HG03196 (cell line): ENCODE measurements around the gene DTX4.

Experiments used
- ATAC-seq: cut with Tn5 transposase; IDR thresholded peaks from one replicate; pipeline ENCODE4 v1.9.1; 2021; ENCODE audit not compliant: unreplicated experiment

DTX4 gene

GRCh38 chr11:59172345-59173079 lies 580 bp downstream of the DTX4 start:
- ATAC-seq = peak; percentile 26

DNA sequence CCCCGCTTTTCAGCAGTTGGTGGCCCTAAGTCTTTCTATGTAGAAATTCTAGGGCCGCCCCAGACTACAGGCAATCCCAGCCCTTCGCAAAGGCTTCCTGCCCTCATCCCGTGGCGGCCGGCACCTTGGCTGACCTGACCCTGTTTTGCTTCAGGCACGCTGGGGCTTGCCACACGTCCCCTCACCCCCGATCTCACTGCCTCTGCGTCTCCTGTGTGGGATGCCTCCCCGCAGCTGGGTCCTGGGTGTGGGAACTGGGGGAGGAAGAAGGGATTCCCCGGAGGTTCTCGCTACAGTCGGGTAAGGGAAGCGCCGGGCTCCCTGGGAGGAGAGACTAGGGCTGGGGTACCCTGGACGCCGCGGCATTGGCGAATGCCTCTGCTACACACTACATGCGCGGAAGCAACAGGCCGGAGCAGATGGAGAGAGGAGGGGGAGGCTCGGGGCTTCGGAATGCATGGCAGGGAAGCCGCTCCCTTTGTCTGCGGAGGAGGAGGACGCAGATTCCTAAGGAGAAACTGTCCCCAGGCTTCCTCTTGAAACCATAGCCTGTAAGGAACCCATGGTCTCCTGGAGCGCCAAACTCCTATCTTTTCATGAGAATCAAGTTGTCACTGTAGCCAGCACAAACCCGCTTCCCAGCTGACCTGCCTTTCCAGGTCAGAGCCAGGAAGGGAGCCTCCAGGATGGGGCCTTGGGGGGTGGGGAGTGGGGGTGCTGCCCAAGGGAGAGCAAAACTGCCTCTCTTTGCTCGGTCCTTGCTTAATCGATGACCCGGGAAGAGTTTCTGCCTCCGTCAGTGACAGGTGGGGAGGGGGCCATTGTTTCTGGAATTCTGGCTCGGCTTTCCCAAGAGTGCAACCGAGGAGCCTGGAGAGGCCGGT lies 1.4 kb downstream of the DTX4 start:
- ATAC-seq = peak; percentile 1

GRCh38 chr11:59173964-59174663 lies 2.2 kb downstream of the DTX4 start:
- ATAC-seq = no peak

DNA sequence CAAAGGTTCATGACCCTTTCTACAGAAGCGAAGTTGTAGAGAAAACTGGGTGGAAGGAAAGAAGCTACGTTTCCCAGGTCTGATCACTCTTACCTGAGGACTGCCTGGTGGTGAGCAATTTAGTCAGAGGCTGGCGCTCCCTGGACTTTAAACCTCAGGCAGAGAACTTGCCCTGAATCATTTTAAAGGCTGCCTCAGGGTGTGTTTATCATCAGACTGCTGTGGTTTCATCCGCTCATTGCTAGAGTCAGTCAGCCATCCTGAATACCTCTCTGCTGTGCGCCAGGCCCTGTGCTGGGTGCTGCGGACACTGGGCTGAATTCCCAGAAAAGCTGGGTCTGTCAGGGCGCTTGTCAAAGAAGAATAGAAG lies 2.7 kb downstream of the DTX4 start:
- no peak for ATAC-seq

- no peak for ATAC-seq
These were observed 3.2 kb downstream of the DTX4 start for GRCh38 chr11:59175091-59175501.

DNA sequence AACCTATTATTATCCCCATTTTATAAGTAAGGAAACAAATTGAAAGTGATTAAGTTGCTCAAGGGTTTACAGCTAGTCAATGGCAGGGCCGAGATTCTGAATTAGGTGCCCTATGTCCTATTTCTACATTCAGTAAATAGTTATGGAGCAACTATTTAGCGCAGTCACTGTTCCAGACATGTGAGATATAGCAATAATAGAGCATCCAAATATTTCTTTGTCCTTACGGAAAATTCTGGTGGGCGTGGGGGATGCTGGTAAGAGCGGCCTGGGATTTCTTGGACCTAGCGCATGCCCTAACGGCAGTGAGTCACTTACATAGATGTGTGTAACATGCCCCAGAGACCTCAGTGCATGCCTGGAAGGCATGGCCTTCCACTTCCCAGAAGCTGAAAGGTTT lies 4.4 kb downstream of the DTX4 start:
- no peak for ATAC-seq

DNA sequence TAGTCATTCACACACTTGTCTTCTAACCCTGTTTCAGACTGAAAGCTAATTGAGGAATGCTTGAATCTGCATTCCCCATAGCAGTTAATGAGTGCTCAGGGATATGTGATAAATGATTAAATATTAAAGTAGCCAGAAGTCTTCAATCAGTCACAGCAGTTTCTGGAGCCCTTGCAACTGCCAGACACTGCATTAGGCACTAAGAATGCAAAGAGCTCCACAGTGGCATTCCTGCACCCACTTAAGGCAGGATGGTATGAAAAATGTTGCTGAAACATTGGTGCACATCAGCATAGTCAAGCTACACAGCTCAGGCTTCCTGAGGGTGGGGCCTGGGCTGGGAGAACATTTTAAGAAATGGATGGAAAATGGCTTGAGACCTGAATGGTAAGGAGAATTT lies 6.5 kb downstream of the DTX4 start:
- no peak for ATAC-seq

- ATAC-seq = no peak
These were observed 7.2 kb downstream of the DTX4 start for GRCh38 chr11:59179121-59179520.

- ATAC-seq = no peak
These were observed 8.3 kb downstream of the DTX4 start for GRCh38 chr11:59180168-59180776.

DNA sequence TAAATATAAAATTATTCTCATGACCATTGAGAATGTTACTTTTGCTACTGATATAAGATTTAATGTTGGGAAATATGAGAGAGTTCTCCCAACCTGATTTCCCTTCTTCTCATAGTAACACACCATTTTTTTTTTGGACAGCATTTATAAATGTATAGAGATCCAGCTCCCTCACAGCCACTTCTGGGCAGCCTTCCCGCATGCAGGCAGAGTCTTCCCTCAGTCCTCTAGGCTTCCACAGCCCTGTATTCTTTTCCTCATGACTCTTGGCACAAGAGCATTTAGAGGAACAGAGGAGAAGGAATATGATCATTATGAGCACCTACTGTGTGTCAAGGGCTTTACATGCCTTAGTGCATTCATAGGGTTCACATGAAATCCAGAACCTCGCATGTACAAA lies 9.0 kb downstream of the DTX4 start:
- no peak for ATAC-seq

DNA sequence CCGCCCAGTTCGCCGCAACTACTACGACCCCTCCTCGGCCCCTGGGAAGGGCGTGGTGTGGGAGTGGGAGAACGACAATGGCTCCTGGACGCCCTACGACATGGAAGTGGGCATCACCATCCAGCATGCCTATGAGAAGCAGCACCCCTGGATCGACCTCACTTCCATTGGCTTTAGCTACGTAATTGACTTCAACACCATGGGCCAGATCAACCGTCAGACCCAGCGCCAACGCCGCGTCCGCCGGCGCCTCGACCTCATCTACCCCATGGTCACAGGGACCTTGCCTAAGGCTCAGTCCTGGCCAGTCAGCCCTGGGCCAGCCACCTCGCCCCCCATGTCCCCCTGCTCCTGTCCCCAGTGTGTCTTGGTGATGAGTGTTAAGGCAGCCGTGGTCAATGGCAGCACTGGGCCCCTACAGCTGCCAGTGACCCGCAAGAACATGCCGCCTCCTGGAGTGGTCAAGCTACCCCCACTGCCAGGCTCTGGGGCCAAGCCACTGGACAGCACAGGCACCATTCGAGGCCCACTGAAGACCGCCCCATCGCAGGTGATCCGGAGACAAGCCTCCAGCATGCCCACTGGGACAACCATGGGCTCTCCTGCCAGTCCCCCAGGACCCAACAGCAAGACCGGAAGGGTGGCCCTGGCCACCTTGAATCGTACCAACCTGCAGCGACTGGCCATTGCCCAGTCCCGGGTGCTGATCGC lies 10.0 kb downstream of the DTX4 start:
- no peak for ATAC-seq

DNA sequence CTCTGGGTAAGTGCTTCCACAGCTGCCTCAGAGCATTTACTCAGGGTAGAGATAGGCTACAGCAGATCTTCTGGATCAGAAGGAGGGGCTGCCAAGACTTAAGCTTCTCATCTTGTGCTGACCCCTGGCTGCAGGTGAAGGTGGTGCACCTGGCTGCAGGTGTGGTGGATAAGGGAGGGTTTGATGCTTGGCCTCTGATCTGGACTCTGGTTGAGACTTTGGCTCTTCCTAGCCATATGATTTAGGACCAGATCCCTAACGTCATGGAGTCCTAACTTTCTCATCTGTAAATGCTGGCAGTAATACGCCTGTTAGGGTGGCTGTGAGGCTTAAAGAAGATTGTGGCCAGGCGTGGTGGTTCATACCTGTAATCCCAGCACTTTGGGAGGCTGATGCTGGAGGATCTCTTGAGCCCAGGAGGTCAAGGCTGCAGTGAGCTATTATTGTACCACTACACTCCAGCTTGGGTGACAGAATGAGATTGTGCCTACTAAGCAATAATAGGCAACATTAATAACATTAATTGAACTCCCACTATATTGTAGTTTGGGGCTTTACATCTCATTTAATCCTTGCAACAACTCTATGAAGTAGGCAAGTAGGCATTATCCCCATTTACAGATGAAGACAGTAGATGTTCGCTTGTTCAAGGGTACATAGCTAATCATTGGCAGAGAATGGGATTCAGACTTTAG lies 10.7 kb downstream of the DTX4 start:
- no peak for ATAC-seq

DNA sequence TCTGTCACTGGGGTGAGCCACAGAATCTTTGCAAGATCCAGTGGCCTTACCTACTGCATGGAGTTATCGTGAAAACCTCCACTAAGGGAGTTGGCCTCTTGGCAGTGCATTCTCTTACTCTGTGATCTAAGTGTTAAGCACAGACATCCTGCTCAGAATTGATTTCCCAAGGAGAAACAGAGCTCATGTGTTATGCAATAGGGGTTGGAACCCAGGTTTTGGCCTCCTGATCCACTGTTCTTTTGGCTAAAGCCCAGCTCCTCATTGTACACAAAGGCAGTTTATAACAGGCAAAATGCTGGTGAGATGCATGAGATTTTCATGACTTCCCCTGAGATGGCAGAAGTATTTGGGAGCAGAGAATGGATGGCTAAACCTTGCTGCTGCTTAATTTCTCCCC lies 11.8 kb downstream of the DTX4 start:
- no peak for ATAC-seq

- ATAC-seq = no peak
These were observed 12.9 kb downstream of the DTX4 start for GRCh38 chr11:59184691-59185339.

DNA sequence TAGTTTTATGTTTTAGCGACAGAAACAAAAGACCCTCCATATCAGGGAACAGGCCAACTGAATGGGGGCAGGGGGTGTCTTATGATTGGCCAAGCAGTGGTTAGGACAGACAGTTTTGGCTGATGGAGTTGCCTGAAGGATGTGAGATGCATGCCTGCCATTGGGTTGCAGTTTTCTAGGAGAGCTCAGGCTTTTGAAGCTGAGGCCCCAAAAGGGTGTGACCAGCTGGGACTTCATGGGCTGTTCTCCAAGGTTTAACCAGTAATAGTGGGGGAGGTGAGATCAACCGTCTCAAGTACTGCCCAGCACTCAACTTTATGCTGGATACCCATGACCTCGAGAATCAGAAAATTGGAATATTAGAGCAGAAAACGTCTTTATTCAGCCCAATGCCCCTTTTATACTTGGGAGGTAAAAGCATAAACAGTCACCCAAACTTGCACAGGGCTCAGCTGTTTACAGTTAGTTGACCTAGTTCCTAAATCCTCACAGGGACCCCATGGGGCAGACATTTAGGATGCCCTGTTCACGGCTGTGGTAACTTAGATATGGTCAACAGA lies 13.5 kb downstream of the DTX4 start:
- ATAC-seq = no peak

DNA sequence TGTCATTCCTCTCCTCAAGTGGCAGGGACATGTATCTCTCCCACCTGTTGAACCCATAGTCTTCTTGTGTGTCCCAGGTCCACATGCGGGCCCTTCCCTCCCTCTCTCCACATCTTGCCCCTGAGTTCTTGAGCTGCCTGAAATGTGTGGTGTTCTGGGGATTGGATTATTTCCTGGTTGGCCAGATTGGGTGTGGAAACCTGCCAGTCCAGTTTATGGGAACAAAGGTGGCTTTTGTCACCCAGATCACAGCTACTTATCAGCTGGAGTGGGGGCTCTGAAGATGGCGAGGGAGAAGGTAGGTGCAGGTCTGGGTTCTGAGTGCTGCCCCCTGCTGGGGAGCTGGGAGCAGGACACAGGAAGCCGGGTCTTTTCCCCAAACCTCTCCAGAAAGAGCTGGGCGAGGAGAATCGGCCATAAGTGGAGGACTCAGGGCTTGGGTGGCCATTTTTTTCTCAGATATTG lies 14.2 kb downstream of the DTX4 start:
- ATAC-seq = no peak

DNA sequence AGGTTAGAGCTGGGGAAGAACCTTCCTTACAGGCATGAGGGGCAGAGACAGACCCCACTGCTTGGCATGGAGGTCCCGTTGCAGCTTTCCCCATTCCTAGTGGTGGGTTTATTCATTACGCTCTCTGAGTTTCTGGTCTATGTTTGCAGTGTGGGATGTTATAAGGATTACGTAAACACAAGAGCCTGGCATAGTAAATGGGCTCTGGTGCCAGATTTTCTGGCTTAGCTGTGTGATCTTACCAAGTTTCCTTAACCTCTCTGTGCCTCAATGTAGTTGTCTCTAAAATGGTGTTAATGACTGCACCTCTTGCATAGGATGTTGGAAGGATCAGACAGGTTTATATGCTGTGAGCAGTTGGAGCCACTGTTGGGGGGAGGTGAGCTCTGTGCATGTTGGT lies 15.1 kb downstream of the DTX4 start:
- no peak for ATAC-seq

DNA sequence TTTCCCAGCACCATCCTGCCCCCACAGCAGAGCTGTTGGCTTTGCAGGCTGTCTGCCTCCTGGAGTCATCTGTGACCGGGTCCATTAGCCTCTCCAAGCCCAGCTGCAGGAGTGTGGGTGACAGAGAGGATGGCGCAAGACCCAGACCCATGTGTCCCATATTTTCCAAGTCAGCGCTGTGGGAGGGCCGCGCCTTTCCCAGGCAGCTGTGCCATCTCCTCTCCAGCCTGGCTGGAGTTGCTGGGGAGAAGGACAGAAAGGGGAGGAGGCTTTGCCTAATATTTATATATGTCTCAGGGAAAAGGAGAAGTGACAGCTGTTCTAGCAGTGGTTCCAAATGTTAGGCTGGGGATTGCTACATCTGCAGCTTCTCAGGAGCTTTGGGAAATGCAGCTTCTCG lies 15.7 kb downstream of the DTX4 start:
- ATAC-seq = no peak

GRCh38 chr11:59188954-59189353 lies 17.0 kb downstream of the DTX4 start:
- ATAC-seq = no peak
